ENCODE results near the gene FAM184A. TPM values are rescaled to one million over a fixed set of nuclear protein-coding genes. Genes with fewer than 3 reads are reported as not detected.
"Not testable (repeated sequence)": the region's sequence is repeated elsewhere in the genome, so short reads cannot be mapped to it uniquely, and the experiment has no call there.

The FAM184A gene
- total and polyA plus RNA-seq, 5 donors from 2014 or later, result 1.0 to 7.7 (median 1.7) TPM

- Mint-ChIP-seq H3K27me3 (no peaks in the 10 kb centered on the region), H3K4me3 (no peak overlapping the region), H3K36me3 (no peaks in the 10 kb centered on the region), H3K4me1 (peaks cover 2 to 14% (median 8%) of the 10 kb centered on the region in 4 donors), H3K9me3 (no peaks in the 10 kb centered on the region), H3K27ac (no peak overlapping the region)
- Histone ChIP-seq H3K27me3 (ENCODE audit: control insufficient read depth, insufficient read depth, low read length) (no peaks in the 10 kb centered on the region), H3K36me3 (ENCODE audit: control insufficient read depth, insufficient read depth, low read length) (peaks cover 4% of the 10 kb centered on the region), H3K4me3 (ENCODE audit: low read depth, low read length) (no peak overlapping the region), H3K27ac (ENCODE audit: insufficient read depth, low read length, poor library complexity, severe bottlenecking) (no peak overlapping the region), H3K4me1 (ENCODE audit: control insufficient read depth, insufficient read depth, low read length, poor library complexity, severe bottlenecking) (no peaks in the 10 kb centered on the region), H3K9me3 (ENCODE audit: control insufficient read depth in 2 of 2, low read length in 2 of 2) (no peaks in the 10 kb centered on the region)
- ATAC-seq (ENCODE audit: low read depth in 2 of 2) (no peak), DNase-seq (no peak)
These were observed 55.7 kb downstream of the FAM184A start for GRCh38 chr6:119022796-119023195.

GRCh38 chr6:119020597-119021561 is 57.6 kb downstream of the FAM184A start:
- H3K27me3 ChIP-seq (ENCODE audit: control insufficient read depth, insufficient read depth, low read length), result no peaks in the 10 kb centered on the region
- H3K4me3 Mint-ChIP-seq, result no peak overlapping the region
- no peak overlapping the region for H3K4me3 ChIP-seq (ENCODE audit: low read depth, low read length)
- peaks cover 0 to 18% (median 8%) of the 10 kb centered on the region in 4 donors for H3K4me1 Mint-ChIP-seq
- DNase-seq (peak in 1 of 3 donors; percentile 39), ATAC-seq (ENCODE audit: low read depth in 2 of 2) (no peak)
- H3K4me1 ChIP-seq (ENCODE audit: control insufficient read depth, insufficient read depth, low read length, poor library complexity, severe bottlenecking), result no peaks in the 10 kb centered on the region
- peak overlapping the region in 2 of 3 donors; percentile 5 to 36 for H3K27ac Mint-ChIP-seq
- H3K36me3 Mint-ChIP-seq, result peaks cover 9% of the 10 kb centered on the region
- H3K36me3 ChIP-seq (ENCODE audit: control insufficient read depth, insufficient read depth, low read length), result peaks cover 7% of the 10 kb centered on the region
- H3K9me3 ChIP-seq (ENCODE audit: control insufficient read depth in 2 of 2, low read length in 2 of 2), result no peaks in the 10 kb centered on the region
- no peaks in the 10 kb centered on the region for H3K9me3 Mint-ChIP-seq
- H3K27me3 Mint-ChIP-seq, result no peaks in the 10 kb centered on the region
- H3K27ac ChIP-seq (ENCODE audit: insufficient read depth, low read length, poor library complexity, severe bottlenecking), result no peak overlapping the region

GRCh38 chr6:119015165-119015564 is 63.3 kb downstream of the FAM184A start:
- H3K4me3 ChIP-seq (ENCODE audit: low read depth, low read length); H3K9me3 Mint-ChIP-seq; H3K36me3 ChIP-seq (ENCODE audit: control insufficient read depth, insufficient read depth, low read length); DNase-seq; H3K27me3 ChIP-seq (ENCODE audit: control insufficient read depth, insufficient read depth, low read length); H3K27me3 Mint-ChIP-seq; H3K4me3 Mint-ChIP-seq; H3K4me1 ChIP-seq (ENCODE audit: control insufficient read depth, insufficient read depth, low read length, poor library complexity, severe bottlenecking); H3K9me3 ChIP-seq (ENCODE audit: control insufficient read depth in 2 of 2, low read length in 2 of 2); H3K4me1 Mint-ChIP-seq; ATAC-seq (ENCODE audit: low read depth in 2 of 2); H3K27ac ChIP-seq (ENCODE audit: insufficient read depth, low read length, poor library complexity, severe bottlenecking); H3K27ac Mint-ChIP-seq: not testable (repeated sequence)
- H3K36me3 Mint-ChIP-seq, result peaks cover 38% of the 10 kb centered on the region

- ATAC-seq (ENCODE audit: low read depth in 2 of 2), result no peak
- Histone ChIP-seq H3K27me3 (ENCODE audit: control insufficient read depth, insufficient read depth, low read length) (no peaks in the 10 kb centered on the region), H3K27ac (ENCODE audit: insufficient read depth, low read length, poor library complexity, severe bottlenecking) (no peak overlapping the region), H3K36me3 (ENCODE audit: control insufficient read depth, insufficient read depth, low read length) (peaks cover 4% of the 10 kb centered on the region), H3K4me1 (ENCODE audit: control insufficient read depth, insufficient read depth, low read length, poor library complexity, severe bottlenecking) (no peaks in the 10 kb centered on the region), H3K4me3 (ENCODE audit: low read depth, low read length) (no peak overlapping the region), H3K9me3 (ENCODE audit: control insufficient read depth in 2 of 2, low read length in 2 of 2) (no peaks in the 10 kb centered on the region)
- no peaks in the 10 kb centered on the region for H3K27me3 Mint-ChIP-seq
- H3K27ac Mint-ChIP-seq, result no peak overlapping the region
- peaks cover 52% of the 10 kb centered on the region for H3K36me3 Mint-ChIP-seq
- DNase-seq, result no peak
- no peak overlapping the region for H3K4me3 Mint-ChIP-seq
- peaks cover 0 to 5% (median 0%) of the 10 kb centered on the region in 4 donors for H3K4me1 Mint-ChIP-seq
- H3K9me3 Mint-ChIP-seq, result peaks cover 0 to 2% (median 0%) of the 10 kb centered on the region in 7 donors
These were observed 65.9 kb downstream of the FAM184A start for GRCh38 chr6:119012521-119012920.

GRCh38 chr6:119009266-119009665 is 69.2 kb downstream of the FAM184A start:
- not testable (repeated sequence) for H3K36me3 ChIP-seq (ENCODE audit: control insufficient read depth, insufficient read depth, low read length); H3K4me1 ChIP-seq (ENCODE audit: control insufficient read depth, insufficient read depth, low read length, poor library complexity, severe bottlenecking); H3K9me3 Mint-ChIP-seq; H3K27ac Mint-ChIP-seq; H3K4me3 Mint-ChIP-seq; ATAC-seq (ENCODE audit: low read depth in 2 of 2); H3K9me3 ChIP-seq (ENCODE audit: control insufficient read depth in 2 of 2, low read length in 2 of 2); H3K4me1 Mint-ChIP-seq; H3K27ac ChIP-seq (ENCODE audit: insufficient read depth, low read length, poor library complexity, severe bottlenecking); H3K27me3 ChIP-seq (ENCODE audit: control insufficient read depth, insufficient read depth, low read length); H3K27me3 Mint-ChIP-seq; DNase-seq; H3K4me3 ChIP-seq (ENCODE audit: low read depth, low read length)
- peaks cover 49% of the 10 kb centered on the region for H3K36me3 Mint-ChIP-seq

- H3K27ac Mint-ChIP-seq, result no peak overlapping the region
- H3K4me1 Mint-ChIP-seq, result no peaks in the 10 kb centered on the region
- H3K27me3 Mint-ChIP-seq, result no peaks in the 10 kb centered on the region
- no peak for DNase-seq
- H3K4me3 Mint-ChIP-seq, result no peak overlapping the region
- no peak overlapping the region for H3K4me3 ChIP-seq (ENCODE audit: low read depth, low read length)
- no peak for ATAC-seq (ENCODE audit: low read depth in 2 of 2)
- H3K36me3 ChIP-seq (ENCODE audit: control insufficient read depth, insufficient read depth, low read length), result no peaks in the 10 kb centered on the region
- H3K9me3 Mint-ChIP-seq, result peaks cover 0 to 2% (median 0%) of the 10 kb centered on the region in 7 donors
- H3K27me3 ChIP-seq (ENCODE audit: control insufficient read depth, insufficient read depth, low read length), result no peaks in the 10 kb centered on the region
- no peak overlapping the region for H3K27ac ChIP-seq (ENCODE audit: insufficient read depth, low read length, poor library complexity, severe bottlenecking)
- H3K9me3 ChIP-seq (ENCODE audit: control insufficient read depth in 2 of 2, low read length in 2 of 2), result no peaks in the 10 kb centered on the region
- no peaks in the 10 kb centered on the region for H3K4me1 ChIP-seq (ENCODE audit: control insufficient read depth, insufficient read depth, low read length, poor library complexity, severe bottlenecking)
- peaks cover 43% of the 10 kb centered on the region for H3K36me3 Mint-ChIP-seq
These were observed 71.5 kb downstream of the FAM184A start for GRCh38 chr6:119006974-119007373.

- Histone ChIP-seq H3K9me3 (ENCODE audit: control insufficient read depth in 2 of 2, low read length in 2 of 2) (no peaks in the 10 kb centered on the region), H3K27me3 (ENCODE audit: control insufficient read depth, insufficient read depth, low read length) (no peaks in the 10 kb centered on the region), H3K4me1 (ENCODE audit: control insufficient read depth, insufficient read depth, low read length, poor library complexity, severe bottlenecking) (no peaks in the 10 kb centered on the region), H3K36me3 (ENCODE audit: control insufficient read depth, insufficient read depth, low read length) (no peaks in the 10 kb centered on the region), H3K4me3 (ENCODE audit: low read depth, low read length) (no peak overlapping the region), H3K27ac (ENCODE audit: insufficient read depth, low read length, poor library complexity, severe bottlenecking) (no peak overlapping the region)
- Mint-ChIP-seq H3K4me3 (no peak overlapping the region), H3K4me1 (peaks cover 0 to 8% (median 6%) of the 10 kb centered on the region in 4 donors), H3K9me3 (no peaks in the 10 kb centered on the region), H3K36me3 (peaks cover 21% of the 10 kb centered on the region), H3K27ac (no peak overlapping the region), H3K27me3 (no peaks in the 10 kb centered on the region)
- DNase-seq (no peak), ATAC-seq (ENCODE audit: low read depth in 2 of 2) (no peak)
These were observed 76.4 kb downstream of the FAM184A start for GRCh38 chr6:119002069-119002468.
